Skeletal muscle satellite cell (primary cell): ENCODE results near the gene CEACAM21.

Experiments used
- H3K27me3 ChIP-seq: 2 replicates; pipeline ENCODE4 v1.7.0; 2013; ENCODE audit warnings: low read length; ENCODE audit not compliant: control insufficient read depth, insufficient read depth
- H3K36me3 ChIP-seq: 2 replicates; pipeline ENCODE4 v1.7.0; 2013; ENCODE audit warnings: mild to moderate bottlenecking, control low read depth, low read length; ENCODE audit not compliant: insufficient read depth
- H3K4me1 ChIP-seq: 2 replicates; pipeline ENCODE4 v1.7.0; 2013; ENCODE audit warnings: low read length; ENCODE audit not compliant: control insufficient read depth, insufficient read depth
- H3K4me2 ChIP-seq: 2 replicates; pipeline ENCODE4 v1.7.0; 2013; ENCODE audit warnings: mild to moderate bottlenecking, low read length
- H3K4me3 ChIP-seq: 2 replicates; pipeline ENCODE4 v1.7.0; 2013; ENCODE audit warnings: low read length
- H3K9ac ChIP-seq: 2 replicates; pipeline ENCODE4 v1.7.0; 2013; ENCODE audit warnings: mild to moderate bottlenecking, low read depth, low read length, moderate library complexity
- H3K9me3 ChIP-seq: replicated peaks from 2 replicates; pipeline ENCODE4 v1.7.0; 2013; ENCODE audit warnings: mild to moderate bottlenecking, control low read depth, low read length

Gene CEACAM21

GRCh38 chr19:41551711-41552110, 24.3 kb upstream of the CEACAM21 start:
- Histone ChIP-seq H3K27me3 (peaks cover 35% of the 10 kb centered on the region), H3K9me3 (no peaks in the 10 kb centered on the region), H3K4me1 (no peaks in the 10 kb centered on the region), H3K9ac (no peak overlapping the region), H3K36me3 (no peaks in the 10 kb centered on the region), H3K4me3 (no peak overlapping the region), H3K4me2 (no peak overlapping the region)

DNA sequence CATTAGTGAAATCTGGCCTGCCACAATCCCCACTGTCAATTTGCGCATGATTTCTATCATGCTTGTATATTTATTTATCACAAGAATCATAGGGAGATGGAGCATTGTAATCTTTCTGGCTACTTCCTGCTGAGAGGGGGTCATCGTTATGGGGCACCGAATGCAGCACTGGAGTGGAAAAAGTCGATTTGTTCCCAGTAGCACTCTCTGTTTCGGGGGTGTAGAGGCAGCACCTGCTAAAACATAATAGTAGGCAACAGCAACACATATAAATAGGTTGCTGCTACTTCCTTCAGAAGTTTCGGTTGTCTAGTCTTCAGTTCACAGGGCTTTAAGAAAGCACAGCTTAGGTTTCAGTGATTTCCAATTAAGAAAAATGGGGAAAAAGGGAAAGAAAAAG, 23.4 kb upstream of the CEACAM21 start:
- H3K4me1 ChIP-seq = no peaks in the 10 kb centered on the region
- H3K4me2 ChIP-seq = no peak overlapping the region
- H3K36me3 ChIP-seq = no peaks in the 10 kb centered on the region
- no peak overlapping the region for H3K4me3 ChIP-seq
- peaks cover 35% of the 10 kb centered on the region for H3K27me3 ChIP-seq
- H3K9ac ChIP-seq = no peak overlapping the region
- no peaks in the 10 kb centered on the region for H3K9me3 ChIP-seq

- Histone ChIP-seq H3K4me3 (no peak overlapping the region), H3K36me3 (no peaks in the 10 kb centered on the region), H3K4me1 (no peaks in the 10 kb centered on the region), H3K27me3 (peaks cover 34% of the 10 kb centered on the region), H3K9ac (no peak overlapping the region), H3K4me2 (no peak overlapping the region), H3K9me3 (no peaks in the 10 kb centered on the region)
Measured at GRCh38 chr19:41553804-41554203, 22.2 kb upstream of the CEACAM21 start.

- Histone ChIP-seq H3K27me3 (peaks cover 39% of the 10 kb centered on the region), H3K4me3 (no peak overlapping the region), H3K4me1 (no peaks in the 10 kb centered on the region), H3K9ac (no peak overlapping the region), H3K4me2 (no peak overlapping the region), H3K36me3 (no peaks in the 10 kb centered on the region), H3K9me3 (no peaks in the 10 kb centered on the region)
Measured at GRCh38 chr19:41554907-41555306, 21.1 kb upstream of the CEACAM21 start.

- H3K4me1 ChIP-seq = no peaks in the 10 kb centered on the region
- no peak overlapping the region for H3K9ac ChIP-seq
- H3K27me3 ChIP-seq = peaks cover 46% of the 10 kb centered on the region
- no peak overlapping the region for H3K4me3 ChIP-seq
- H3K36me3 ChIP-seq = no peaks in the 10 kb centered on the region
- H3K9me3 ChIP-seq = no peaks in the 10 kb centered on the region
- no peak overlapping the region for H3K4me2 ChIP-seq
Measured at GRCh38 chr19:41555748-41556147, 20.2 kb upstream of the CEACAM21 start.

GRCh38 chr19:41563854-41564514, 12.0 kb upstream of the CEACAM21 start:
- Histone ChIP-seq H3K36me3 (no peaks in the 10 kb centered on the region), H3K4me3 (no peak overlapping the region), H3K4me2 (no peak overlapping the region), H3K9me3 (no peaks in the 10 kb centered on the region), H3K9ac (no peak overlapping the region), H3K27me3 (peaks cover 62% of the 10 kb centered on the region), H3K4me1 (no peaks in the 10 kb centered on the region)

GRCh38 chr19:41564515-41565378, 11.2 kb upstream of the CEACAM21 start:
- no peak overlapping the region for H3K4me3 ChIP-seq
- H3K27me3 ChIP-seq = peaks cover 64% of the 10 kb centered on the region
- H3K4me2 ChIP-seq = no peak overlapping the region
- H3K9ac ChIP-seq = no peak overlapping the region
- H3K9me3 ChIP-seq = no peaks in the 10 kb centered on the region
- no peaks in the 10 kb centered on the region for H3K36me3 ChIP-seq
- H3K4me1 ChIP-seq = no peaks in the 10 kb centered on the region

- Histone ChIP-seq H3K4me1 (no peaks in the 10 kb centered on the region), H3K9me3 (no peaks in the 10 kb centered on the region), H3K9ac (no peak overlapping the region), H3K36me3 (no peaks in the 10 kb centered on the region), H3K27me3 (peaks cover 64% of the 10 kb centered on the region), H3K4me3 (no peak overlapping the region), H3K4me2 (no peak overlapping the region)
Measured at GRCh38 chr19:41565379-41565720, 10.6 kb upstream of the CEACAM21 start.

- H3K36me3 ChIP-seq = no peaks in the 10 kb centered on the region
- peaks cover 63% of the 10 kb centered on the region for H3K27me3 ChIP-seq
- no peak overlapping the region for H3K4me2 ChIP-seq
- no peaks in the 10 kb centered on the region for H3K9me3 ChIP-seq
- no peak overlapping the region for H3K9ac ChIP-seq
- no peaks in the 10 kb centered on the region for H3K4me1 ChIP-seq
- no peak overlapping the region for H3K4me3 ChIP-seq
Measured at GRCh38 chr19:41566001-41566400, 10.0 kb upstream of the CEACAM21 start.

- H3K36me3 ChIP-seq = no peaks in the 10 kb centered on the region
- H3K4me2 ChIP-seq = no peak overlapping the region
- peaks cover 57% of the 10 kb centered on the region for H3K27me3 ChIP-seq
- H3K4me1 ChIP-seq = no peaks in the 10 kb centered on the region
- no peak overlapping the region for H3K9ac ChIP-seq
- no peaks in the 10 kb centered on the region for H3K9me3 ChIP-seq
- no peak overlapping the region for H3K4me3 ChIP-seq
Measured at GRCh38 chr19:41569481-41570150, 6.3 kb upstream of the CEACAM21 start.

DNA sequence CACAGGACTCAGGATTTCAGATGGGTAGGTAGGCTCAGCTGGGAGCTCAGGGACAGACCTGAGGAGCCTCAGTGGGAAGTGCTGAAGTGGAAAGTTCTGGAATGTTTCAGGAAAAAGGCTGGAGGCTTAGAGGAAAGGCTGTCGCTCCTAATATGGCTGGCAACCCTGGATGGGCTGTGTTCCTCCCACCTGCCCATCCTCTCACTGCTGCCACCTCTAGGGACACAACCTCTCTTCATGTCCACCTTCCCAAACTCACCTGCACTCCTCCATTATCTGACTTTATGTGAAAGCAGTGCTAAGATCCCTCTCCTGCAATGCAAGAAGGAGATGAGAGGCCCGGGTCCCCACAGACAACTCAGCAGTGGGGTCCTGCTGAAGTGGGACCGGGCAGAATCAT, 5.8 kb upstream of the CEACAM21 start:
- no peak overlapping the region for H3K4me3 ChIP-seq
- no peaks in the 10 kb centered on the region for H3K36me3 ChIP-seq
- no peak overlapping the region for H3K4me2 ChIP-seq
- no peaks in the 10 kb centered on the region for H3K4me1 ChIP-seq
- H3K9ac ChIP-seq = no peak overlapping the region
- peaks cover 52% of the 10 kb centered on the region for H3K27me3 ChIP-seq
- H3K9me3 ChIP-seq = no peaks in the 10 kb centered on the region
